SK-N-MC (cell line): ENCODE results near the gene NDUFAF8.
A peak's percentile ranks its signal among the peaks of the same experiment; 100 is the strongest.

Experiments used
- DNase-seq: peaks from one replicate; pipeline ENCODE4 v3.0.0-alpha.2; 2011; ENCODE audit warnings: low read depth, low spot score
- H3K27ac ChIP-seq: fragments of 200-600 bp; sonication (generic); 2 replicates; pipeline ENCODE4 v1.5.1; 2016; ENCODE audit warnings: mixed run types
- H3K36me3 ChIP-seq: fragments of 200-600 bp; sonication (generic); 2 replicates; pipeline ENCODE4 v1.6.1; 2017; ENCODE audit warnings: antibody characterized with exemption, low read length, mixed read lengths; ENCODE audit not compliant: insufficient read depth
- H3K4me3 ChIP-seq: fragments of 200-600 bp; sonication (generic); 2 replicates; pipeline ENCODE4 v1.5.1; 2016
- H3K9ac ChIP-seq: fragments of 200-600 bp; sonication (generic); 2 replicates; pipeline ENCODE4 v1.8.0; 2017; ENCODE audit warnings: mixed run types, mixed read lengths; ENCODE audit not compliant: insufficient read length
- H3K9me3 ChIP-seq: fragments of 200-600 bp; sonication (generic); 2 replicates; pipeline ENCODE4 v1.6.1; 2017; ENCODE audit warnings: low read depth, mild to moderate bottlenecking, antibody characterized with exemption, low read length, moderate library complexity, mixed read lengths
- EZH2 ChIP-seq: fragments of 200-600 bp; sonication (generic); IDR thresholded peaks from one replicate; pipeline ENCODE4 v1.6.1; 2017; ENCODE audit warnings: antibody characterized with exemption
- FOXP2 ChIP-seq: optimal IDR thresholded peaks from 2 replicates; pipeline ENCODE3; 2011; ENCODE audit warnings: mild to moderate bottlenecking, moderate library complexity; ENCODE audit not compliant: insufficient read depth; ENCODE audit errors: extremely low read length, control extremely low read depth
- POLR2AphosphoS5 ChIP-seq: IDR thresholded peaks from 2 replicates; pipeline ENCODE4 v1.6.1; 2012; ENCODE audit warnings: mild to moderate bottlenecking, low read depth, low read length, borderline replicate concordance

Gene NDUFAF8

GRCh38 chr17:81238815-81239713, at the start of gene NDUFAF8, which contains the start of gene TEPSIN:
Gene NDUFAF8 (plus strand): TSS chr17:81239318. CDS start chr17:81239364, 46 bp downstream.
Gene TEPSIN (minus strand): TSS chr17:81239055. CDS start chr17:81239033, 22 bp downstream.
- peak within 1 kb of the TSS; percentile 96 for H3K4me3 ChIP-seq
- peak within 1 kb of the TSS; percentile 33; the same call in 1 of the 2 replicates for H3K27ac ChIP-seq
- peak; percentile 98 for DNase-seq
- H3K9me3 ChIP-seq = no peaks in the 10 kb centered on the region
- peak within 1 kb of the TSS; percentile 88 for H3K9ac ChIP-seq
- peaks cover 4% of the 10 kb centered on the region for H3K36me3 ChIP-seq
- peak; percentile 67 for TF ChIP-seq POLR2AphosphoS5
- TF ChIP-seq FOXP2 = no peak
- TF ChIP-seq EZH2 = no peak

- H3K9me3 ChIP-seq = no peaks in the 10 kb centered on the region
- H3K36me3 ChIP-seq = no peaks in the 10 kb centered on the region
- no peak overlapping the region for H3K27ac ChIP-seq
- no peak overlapping the region for H3K9ac ChIP-seq
- no peak overlapping the region for H3K4me3 ChIP-seq
- TF ChIP-seq POLR2AphosphoS5 (no peak), FOXP2 (no peak), EZH2 (no peak)
- no peak for DNase-seq
These were observed 49.2 kb upstream of the NDUFAF8 start for GRCh38 chr17:81189670-81190530.

DNA sequence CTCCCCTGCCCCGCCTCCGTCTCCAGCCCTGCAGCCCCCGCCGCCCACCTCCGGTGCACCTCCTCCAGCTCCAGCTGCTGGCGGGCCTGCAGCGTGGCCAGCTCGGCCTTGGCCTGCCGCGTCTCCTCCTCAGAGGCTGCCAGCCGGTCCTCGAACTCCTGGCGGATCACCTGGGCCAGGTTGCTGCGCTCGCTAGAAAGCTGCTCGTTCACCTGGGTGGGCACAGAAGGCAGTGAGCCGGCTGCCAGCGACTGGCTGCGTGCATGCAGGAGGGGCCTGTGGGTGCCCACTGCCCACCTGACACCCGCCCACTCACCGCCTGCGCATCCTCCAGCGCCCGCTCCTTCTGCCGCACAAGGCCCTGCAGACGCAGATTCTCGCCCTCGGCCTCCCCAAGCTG, 48.5 kb upstream of the NDUFAF8 start:
- TF ChIP-seq EZH2 (no peak), POLR2AphosphoS5 (no peak), FOXP2 (no peak)
- DNase-seq = no peak
- Histone ChIP-seq H3K27ac (no peak overlapping the region), H3K9ac (no peak overlapping the region), H3K9me3 (no peaks in the 10 kb centered on the region), H3K36me3 (no peaks in the 10 kb centered on the region), H3K4me3 (no peak overlapping the region)

- H3K9me3 ChIP-seq = no peaks in the 10 kb centered on the region
- H3K27ac ChIP-seq = no peak overlapping the region
- H3K9ac ChIP-seq = no peak overlapping the region
- H3K4me3 ChIP-seq = no peak overlapping the region
- TF ChIP-seq POLR2AphosphoS5 (no peak), FOXP2 (no peak), EZH2 (no peak)
- no peaks in the 10 kb centered on the region for H3K36me3 ChIP-seq
- DNase-seq = no peak
These were observed 48.0 kb upstream of the NDUFAF8 start for GRCh38 chr17:81191116-81191515.

- TF ChIP-seq POLR2AphosphoS5 (no peak), FOXP2 (no peak), EZH2 (no peak)
- Histone ChIP-seq H3K36me3 (no peaks in the 10 kb centered on the region), H3K9ac (no peak overlapping the region), H3K27ac (no peak overlapping the region), H3K9me3 (no peaks in the 10 kb centered on the region), H3K4me3 (no peak overlapping the region)
- DNase-seq = no peak
These were observed 47.5 kb upstream of the NDUFAF8 start for GRCh38 chr17:81191646-81192045.

DNA sequence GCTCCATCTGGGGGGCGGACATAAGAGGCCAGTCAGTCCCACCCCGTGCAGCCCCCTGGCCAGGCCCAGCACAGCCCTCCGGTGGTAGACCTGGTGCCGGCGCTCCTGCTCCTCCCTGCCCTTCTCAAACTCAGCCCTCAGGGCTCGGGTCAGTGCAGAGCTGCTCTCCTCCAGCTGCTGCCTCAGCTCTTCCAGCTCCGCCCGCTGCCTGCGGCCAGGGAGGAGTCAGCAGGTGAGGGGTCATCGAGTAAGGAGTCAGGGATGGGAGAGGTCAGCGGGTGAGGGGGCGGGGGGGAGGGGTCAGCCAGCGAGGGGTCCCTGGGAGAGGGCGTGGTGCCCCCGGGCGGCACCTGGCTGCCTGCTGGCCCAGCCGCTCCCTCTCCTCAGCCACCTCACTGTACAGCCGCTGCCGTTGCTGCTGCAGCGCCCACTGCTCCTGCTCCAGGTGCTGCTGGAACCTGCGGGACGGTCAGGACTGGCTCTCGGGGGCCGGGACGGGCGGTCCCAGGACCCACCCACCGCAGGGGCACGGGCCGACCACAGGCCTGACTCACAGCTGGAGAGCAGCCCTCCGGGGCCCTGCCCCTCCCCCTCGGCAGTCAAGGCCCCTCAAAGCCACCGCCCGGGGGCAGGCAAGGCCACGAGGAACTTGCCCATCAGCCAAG, 46.6 kb upstream of the NDUFAF8 start:
- Histone ChIP-seq H3K27ac (no peak overlapping the region), H3K4me3 (no peak overlapping the region), H3K9me3 (no peaks in the 10 kb centered on the region), H3K9ac (no peak overlapping the region), H3K36me3 (no peaks in the 10 kb centered on the region)
- no peak for DNase-seq
- TF ChIP-seq EZH2 = no peak
- no peak for TF ChIP-seq POLR2AphosphoS5
- no peak for TF ChIP-seq FOXP2

GRCh38 chr17:81193051-81193410, 46.1 kb upstream of the NDUFAF8 start:
- H3K9me3 ChIP-seq = no peaks in the 10 kb centered on the region
- DNase-seq = no peak
- no peak for TF ChIP-seq POLR2AphosphoS5
- no peak for TF ChIP-seq EZH2
- no peaks in the 10 kb centered on the region for H3K36me3 ChIP-seq
- H3K27ac ChIP-seq = no peak overlapping the region
- no peak overlapping the region for H3K9ac ChIP-seq
- no peak overlapping the region for H3K4me3 ChIP-seq
